Measurements from ENCODE around the gene LIPC.

DNA sequence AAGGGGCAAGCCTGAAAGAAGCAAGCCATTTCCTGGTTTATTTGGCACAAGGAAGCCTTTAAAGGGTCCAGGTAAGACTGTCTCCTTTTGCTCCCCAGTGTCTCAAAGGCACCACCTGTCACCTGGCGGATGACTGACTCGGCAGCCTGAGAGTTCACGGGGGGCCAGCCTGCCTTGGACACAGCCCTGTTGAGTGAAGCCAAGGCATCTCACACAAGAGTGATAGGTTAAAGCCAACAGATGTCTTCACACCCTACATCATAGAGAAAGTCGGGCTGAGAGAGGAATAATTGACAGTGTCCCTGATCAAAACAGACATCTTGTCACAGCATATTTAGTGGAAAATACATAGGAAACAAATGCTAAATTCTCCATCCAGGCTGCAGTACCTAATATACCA, 28.2 kb upstream of the LIPC start:
- TF ChIP-seq, protein P1, sequence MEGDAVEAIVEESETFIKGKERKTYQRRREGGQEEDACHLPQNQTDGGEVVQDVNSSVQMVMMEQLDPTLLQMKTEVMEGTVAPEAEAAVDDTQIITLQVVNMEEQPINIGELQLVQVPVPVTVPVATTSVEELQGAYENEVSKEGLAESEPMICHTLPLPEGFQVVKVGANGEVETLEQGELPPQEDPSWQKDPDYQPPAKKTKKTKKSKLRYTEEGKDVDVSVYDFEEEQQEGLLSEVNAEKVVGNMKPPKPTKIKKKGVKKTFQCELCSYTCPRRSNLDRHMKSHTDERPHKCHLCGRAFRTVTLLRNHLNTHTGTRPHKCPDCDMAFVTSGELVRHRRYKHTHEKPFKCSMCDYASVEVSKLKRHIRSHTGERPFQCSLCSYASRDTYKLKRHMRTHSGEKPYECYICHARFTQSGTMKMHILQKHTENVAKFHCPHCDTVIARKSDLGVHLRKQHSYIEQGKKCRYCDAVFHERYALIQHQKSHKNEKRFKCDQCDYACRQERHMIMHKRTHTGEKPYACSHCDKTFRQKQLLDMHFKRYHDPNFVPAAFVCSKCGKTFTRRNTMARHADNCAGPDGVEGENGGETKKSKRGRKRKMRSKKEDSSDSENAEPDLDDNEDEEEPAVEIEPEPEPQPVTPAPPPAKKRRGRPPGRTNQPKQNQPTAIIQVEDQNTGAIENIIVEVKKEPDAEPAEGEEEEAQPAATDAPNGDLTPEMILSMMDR (IDR thresholded peaks at IDR 0.05) = no peak
- TF ChIP-seq POLR2A (IDR thresholded peaks at IDR 0.05) (no peak), EP300 (IDR thresholded peaks at IDR 0.05) (no peak)

All from stomach (tissue), 4 donors.